ENCODE data around the gene DCUN1D3. TPM values are rescaled to one million over a fixed set of nuclear protein-coding genes. Genes with fewer than 3 reads are reported as not detected.

Gene DCUN1D3
- total and polyA plus RNA-seq, 12 donors = 7.2 to 47.2 (median 24.5) TPM

DNA sequence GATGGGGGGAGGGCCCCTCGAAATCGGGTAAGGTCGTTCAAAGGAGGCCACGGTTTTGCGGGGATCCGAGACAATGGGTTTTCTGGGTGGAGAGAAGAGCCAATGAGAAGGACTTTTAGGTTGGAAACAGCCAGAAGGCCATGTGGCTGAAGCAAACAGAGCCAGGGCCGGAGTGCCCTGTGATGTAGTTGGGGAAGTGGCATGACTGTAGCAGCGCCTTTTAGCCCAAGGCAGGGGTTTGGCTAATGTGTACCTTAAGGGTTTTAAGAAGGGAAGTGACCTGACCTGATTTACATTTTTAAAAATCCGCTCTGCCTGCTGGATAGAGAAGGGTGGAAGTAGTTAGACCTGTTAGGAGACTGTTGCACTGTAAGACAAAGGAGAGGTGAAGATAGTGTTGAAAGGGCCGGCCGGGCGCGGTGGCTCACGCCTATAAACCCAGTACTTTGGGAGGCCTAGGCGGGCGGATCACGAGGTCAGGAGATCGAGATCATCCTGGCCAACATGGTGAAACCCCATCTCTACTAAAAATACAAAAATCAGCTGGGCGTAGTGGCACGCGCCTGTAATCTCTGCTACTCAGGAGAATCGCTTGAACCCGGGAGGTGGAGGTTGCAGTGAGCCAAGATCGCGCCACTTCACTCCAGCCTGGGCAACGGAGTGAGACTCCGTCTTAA lies 1.4 kb upstream of the DCUN1D3 start:
- Histone ChIP-seq H3K36me3 (replicated peaks in 1 of 2) (peaks cover 0 to 4% of the 10 kb centered on the region in 2 donors), H3K27ac (peak overlapping the region; percentile 68 to 99 (median 95)), H3K9me3 (replicated peaks in 1 of 3) (no peaks in the 10 kb centered on the region), H3K27me3 (no peaks in the 10 kb centered on the region), H3K4me1 (replicated peaks in 1 of 2) (peaks cover 40 to 75% of the 10 kb centered on the region in 2 donors), H3K4me3 (peak overlapping the region; percentile 37 to 72 (median 59))
- 37 to 46% (median 44%) methylated on average over 27 of the region's 27 CpGs for WGBS, 4 donors
- TF ChIP-seq CTCF (IDR thresholded peaks at IDR 0.05) = no peak
- peak in 1 of 2 donors; percentile 18 for TF ChIP-seq POLR2A (IDR thresholded peaks at IDR 0.05)
- intact Hi-C loops (cut with DNase I) = no loop called here
- peak; percentile 64 to 82 (median 73) for DNase-seq

- Histone ChIP-seq H3K4me1 (replicated peaks in 1 of 2) (peaks cover 35 to 71% of the 10 kb centered on the region in 2 donors), H3K36me3 (replicated peaks in 1 of 2) (peaks cover 0 to 4% of the 10 kb centered on the region in 2 donors), H3K27ac (peak overlapping the region; percentile 68 to 99 (median 95)), H3K4me3 (peak overlapping the region; percentile 37 to 72 (median 59)), H3K9me3 (replicated peaks in 1 of 3) (no peaks in the 10 kb centered on the region), H3K27me3 (no peaks in the 10 kb centered on the region)
- intact Hi-C loops (cut with DNase I) = no loop called here
- TF ChIP-seq POLR2A (IDR thresholded peaks at IDR 0.05) = no peak
- no peak for TF ChIP-seq CTCF (IDR thresholded peaks at IDR 0.05)
- no peak for DNase-seq
- 0% methylated on average over 8 to 20 of the region's 20 CpGs for WGBS, 4 donors
Observed at GRCh38 chr16:20901068-20901435, 894 bp upstream of the DCUN1D3 start.

DNA sequence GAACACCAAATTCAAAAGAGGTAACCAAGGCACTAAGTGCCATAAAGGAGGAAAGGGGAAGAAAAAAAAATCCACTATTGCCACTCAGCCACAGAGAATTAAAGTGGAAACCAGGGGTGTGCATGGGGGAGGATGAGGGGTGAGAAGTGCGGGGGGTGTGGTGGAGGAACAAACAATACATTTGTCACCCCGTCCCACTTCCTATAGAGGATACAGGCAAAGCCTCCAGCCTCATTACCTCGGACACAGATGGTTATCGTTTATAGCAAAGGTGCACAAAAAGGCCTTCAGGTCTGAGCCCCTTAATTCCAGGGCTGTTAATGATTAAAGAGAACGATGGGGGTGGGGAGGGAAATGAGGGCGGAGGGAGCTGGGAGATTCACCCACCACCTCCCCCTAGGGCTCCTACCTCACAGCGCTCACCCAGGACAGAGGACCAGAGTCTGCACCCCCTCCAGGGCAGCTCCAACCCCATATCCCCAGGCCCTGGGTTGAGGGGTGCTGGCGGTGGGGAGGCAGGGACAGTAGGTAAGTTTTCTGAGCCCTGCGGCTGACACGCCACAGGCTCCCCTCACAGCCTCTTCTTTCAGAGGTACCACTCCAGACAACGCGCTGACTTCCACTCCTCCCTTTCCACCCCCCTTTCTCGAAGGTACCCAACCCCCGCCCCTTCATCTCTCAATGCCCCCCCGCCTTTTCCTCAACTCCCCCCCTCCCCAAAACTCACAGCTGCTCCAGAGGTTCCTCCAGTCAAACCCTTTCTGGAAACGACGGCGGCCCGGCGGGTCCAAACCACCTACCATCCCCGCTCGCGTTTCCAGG lies 470 bp downstream of the DCUN1D3 start:
- 0 to 2% (median 1%) methylated on average over 18 to 23 of the region's 23 CpGs for WGBS, 4 donors
- peak overlapping the region; percentile 68 to 99 (median 95) for H3K27ac ChIP-seq
- peak overlapping the region; percentile 57 to 82 (median 70) for H3K4me3 ChIP-seq
- H3K36me3 ChIP-seq (replicated peaks in 1 of 2) = peaks cover 0 to 15% of the 10 kb centered on the region in 2 donors
- no peak for TF ChIP-seq CTCF (IDR thresholded peaks at IDR 0.05)
- no peak for TF ChIP-seq POLR2A (IDR thresholded peaks at IDR 0.05)
- intact Hi-C loops (cut with DNase I) = loop anchor here in 1 of 2 donors (5.0 kb wide), 1 partner anchor 47 kb away; no protein-coding TSS in a partner anchor
- peaks cover 30 to 58% of the 10 kb centered on the region in 2 donors for H3K4me1 ChIP-seq (replicated peaks in 1 of 2)
- no peaks in the 10 kb centered on the region for H3K9me3 ChIP-seq (replicated peaks in 1 of 3)
- no peaks in the 10 kb centered on the region for H3K27me3 ChIP-seq
- DNase-seq = peak in 5 of 7 donors; percentile 26 to 71 (median 43)

DNA sequence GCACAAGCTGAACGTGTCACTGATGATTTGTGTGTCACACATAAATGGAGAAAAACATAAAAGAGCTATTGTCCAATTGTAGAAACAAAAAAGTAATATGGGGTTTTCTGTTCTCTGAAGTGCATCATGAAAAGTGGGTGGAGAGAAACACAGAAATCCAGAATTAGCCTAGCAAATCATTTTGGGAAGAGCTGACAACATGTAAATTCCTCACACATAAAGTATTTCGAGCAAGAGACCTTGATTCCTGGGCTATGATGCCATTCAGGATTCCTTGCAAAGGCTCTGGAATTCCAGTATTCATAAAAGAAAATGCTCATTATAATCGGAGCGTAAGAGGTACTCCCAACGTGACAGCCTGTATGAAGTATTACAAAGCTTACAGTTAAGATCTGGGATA lies 1.1 kb downstream of the DCUN1D3 start:
- Histone ChIP-seq H3K27ac (peak overlapping the region; percentile 68 to 99 (median 95)), H3K27me3 (no peaks in the 10 kb centered on the region), H3K36me3 (replicated peaks in 1 of 2) (peaks cover 0 to 20% of the 10 kb centered on the region in 2 donors), H3K9me3 (replicated peaks in 1 of 3) (no peaks in the 10 kb centered on the region), H3K4me3 (peak overlapping the region in 3 of 4 donors; percentile 57 to 72 (median 68)), H3K4me1 (replicated peaks in 1 of 2) (peaks cover 25 to 53% of the 10 kb centered on the region in 2 donors)
- WGBS, 4 donors = 13 to 16% (median 15%) methylated on average over 5 of the region's 5 CpGs
- intact Hi-C loops (cut with DNase I) = loop anchor here in 1 of 2 donors (5.0 kb wide), 1 partner anchor 47 kb away; no protein-coding TSS in a partner anchor
- no peak for DNase-seq
- TF ChIP-seq CTCF (IDR thresholded peaks at IDR 0.05) (no peak), POLR2A (IDR thresholded peaks at IDR 0.05) (peak in 1 of 2 donors; percentile 66)
